HepG2 (cell line): Measurements from ENCODE around the gene ATP9B. TPM values are rescaled to one million over a fixed set of nuclear protein-coding genes. Genes with fewer than 3 reads are reported as not detected.

Source experiments
- ADNP ChIP-seq: sonication (generic); formaldehyde crosslinking; IDR thresholded peaks from 2 replicates; pipeline ENCODE4 v1.4.0; 2020; ENCODE audit warnings: missing genetic modification reagents
- EZH2 ChIP-seq: conservative IDR thresholded peaks from 2 replicates; pipeline ENCODE4 v1.6.1; 2012; ENCODE audit warnings: mild to moderate bottlenecking, low read depth, low read length, moderate library complexity
- HNRNPUL1 ChIP-seq: fragments of 200-400 bp; formaldehyde crosslinking; IDR thresholded peaks from 2 replicates; pipeline ENCODE4 v1.6.1; 2017; ENCODE audit warnings: low read depth, mild to moderate bottlenecking, low read length, moderate library complexity
- IRF2 ChIP-seq: IDR thresholded peaks from 2 replicates; pipeline ENCODE4 v1.6.1; 2018; ENCODE audit warnings: missing genetic modification reagents, missing compliant biosample characterization
- KMT2A ChIP-seq: sonication (generic); formaldehyde crosslinking; IDR thresholded peaks from 2 replicates; pipeline ENCODE4 v1.4.0; 2020; ENCODE audit warnings: missing genetic modification reagents
- LBX2 ChIP-seq: sonication (generic); formaldehyde crosslinking; IDR thresholded peaks from 2 replicates; pipeline ENCODE4 v1.5.0; 2020; ENCODE audit warnings: missing genetic modification reagents, mild to moderate bottlenecking, borderline replicate concordance
- MAFK ChIP-seq, 2 experiments: IDR thresholded peaks in 1 of 2; conservative IDR thresholded peaks in 1 of 2; 2 replicates each; pipeline ENCODE4 v1.6.1; 2011; ENCODE audit warnings: improper control_type of control experiment in 2 of 2, low read length in 2 of 2
- MLXIP ChIP-seq: sonication (generic); formaldehyde crosslinking; IDR thresholded peaks from 2 replicates; pipeline ENCODE4 v1.9.0; 2021; ENCODE audit warnings: missing genetic modification reagents, borderline replicate concordance
- NKX3-1 ChIP-seq: sonication (generic); formaldehyde crosslinking; IDR thresholded peaks from 2 replicates; pipeline ENCODE4 v1.5.0; 2020; ENCODE audit warnings: missing genetic modification reagents
- NR2F1 ChIP-seq, 2 experiments: fragments of 450-650 bp in 1 of 2; formaldehyde crosslinking in 1 of 2; IDR thresholded peaks; 2 replicates each; pipeline versions ENCODE4 v1.5.0 to v1.6.1; 2016 to 2020; ENCODE audit warnings: mild to moderate bottlenecking in 1 of 2, missing compliant biosample characterization in 1 of 2, missing genetic modification reagents in 1 of 2, moderate library complexity in 1 of 2
- RBFOX2 ChIP-seq: fragments of 200-400 bp; formaldehyde crosslinking; IDR thresholded peaks from 2 replicates; pipeline ENCODE4 v1.6.1; 2017; ENCODE audit warnings: low read depth, mild to moderate bottlenecking, low read length
- ZNF33B ChIP-seq: sonication (generic); formaldehyde crosslinking; IDR thresholded peaks from 2 replicates; pipeline ENCODE4 v1.5.1; 2020; ENCODE audit warnings: mild to moderate bottlenecking, missing genetic modification reagents
- ZNF569 ChIP-seq: sonication (generic); formaldehyde crosslinking; IDR thresholded peaks from 2 replicates; pipeline ENCODE4 v1.5.0; 2020; ENCODE audit warnings: mild to moderate bottlenecking, missing genetic modification reagents, moderate library complexity, borderline replicate concordance
- polyA plus RNA-seq, 8 experiments: library from polyadenylated mRNA; depleted of rRNA in 3 of 8; stranded (reverse) in 7 of 8; unstranded in 1 of 8; fragments of >200 nt; fragmentation: Illumina TruSeq in 4 of 8; extraction: Trizol in 4 of 8; gene quantifications; 2 replicates each; pipeline versions ENCODE4 v1.2.1 to v1.2.3, GENCODE V29; 2011 to 2016; ENCODE audit warnings: low read depth in 4 of 8, missing spikeins in 1 of 8, mixed read lengths in 1 of 8; ENCODE audit not compliant: insufficient read depth in 1 of 8
- total RNA-seq, 5 experiments: library from RNA; depleted of rRNA; stranded (reverse); fragments of >200 nt; fragmentation: Illumina TruSeq; extraction: Trizol; gene quantifications; 2 replicates each; pipeline ENCODE4 v1.2.3, GENCODE V29; 2016; ENCODE audit warnings: low read depth in 1 of 5
- TF ChIP-seq, protein P1 (sequence below): sonication (generic); formaldehyde crosslinking; IDR thresholded peaks from 2 replicates; pipeline ENCODE4 v1.9.0; 2022; ENCODE audit warnings: missing genetic modification reagents, mild to moderate bottlenecking, borderline replicate concordance
- TF ChIP-seq, protein P2 (sequence below): sonication (generic); formaldehyde crosslinking; IDR thresholded peaks from 2 replicates; pipeline ENCODE4 v1.4.0; 2020; ENCODE audit warnings: missing genetic modification reagents

The ATP9B gene
- total and polyA plus RNA-seq, 2 of the 13 experiments (the other 11 are each of a cell fraction or from before 2014, with no cell fraction given) = 10.8 to 11.3 TPM

DNA sequence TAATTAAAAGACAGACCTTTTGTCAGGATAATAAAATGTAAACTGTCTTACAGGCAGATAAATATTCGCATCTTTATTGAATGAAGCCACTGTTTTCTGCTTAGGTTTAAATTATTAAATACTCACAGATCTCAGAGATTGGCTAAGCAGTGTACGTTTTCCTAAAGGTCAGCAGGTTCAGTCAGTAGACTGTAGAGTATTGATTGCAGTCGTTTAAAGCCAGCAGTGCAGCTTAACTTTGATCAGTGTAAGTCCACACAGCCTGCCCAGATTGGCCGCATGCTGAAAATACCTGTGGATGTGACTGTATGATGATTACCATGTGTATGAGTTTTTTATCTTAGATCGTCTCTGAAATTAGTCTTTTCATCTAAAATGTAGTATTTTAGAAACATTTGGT is 42.3 kb downstream of the ATP9B start (continued):
- TF ChIP-seq NR2F1 (CRISPR knock-in tag; IDR thresholded peaks at IDR 0.05) (0 out of 4 replicates have a peak, but pooled peaks of 1 of the 2 experiments have one; percentile 40), RBFOX2 (no peak), NKX3-1 (no peak), IRF2 (CRISPR knock-in tag) (no peak), MLXIP (no peak), EZH2 (no peak), ADNP (no peak), HNRNPUL1 (no peak), ZNF33B (CRISPR knock-in tag) (no peak), ZNF569 (no peak), MAFK (conservative IDR thresholded peaks at IDR 0.05 in 1 of 2, IDR thresholded peaks at IDR 0.05 in 1 of 2; ENCODE audit: low read length in 2 of 2) (peak in 1 of 2 experiments; percentile 64; a peak in 2 of 4 replicates), LBX2 (no peak), KMT2A (CRISPR knock-in tag) (no peak)
- TF ChIP-seq, protein P1, sequence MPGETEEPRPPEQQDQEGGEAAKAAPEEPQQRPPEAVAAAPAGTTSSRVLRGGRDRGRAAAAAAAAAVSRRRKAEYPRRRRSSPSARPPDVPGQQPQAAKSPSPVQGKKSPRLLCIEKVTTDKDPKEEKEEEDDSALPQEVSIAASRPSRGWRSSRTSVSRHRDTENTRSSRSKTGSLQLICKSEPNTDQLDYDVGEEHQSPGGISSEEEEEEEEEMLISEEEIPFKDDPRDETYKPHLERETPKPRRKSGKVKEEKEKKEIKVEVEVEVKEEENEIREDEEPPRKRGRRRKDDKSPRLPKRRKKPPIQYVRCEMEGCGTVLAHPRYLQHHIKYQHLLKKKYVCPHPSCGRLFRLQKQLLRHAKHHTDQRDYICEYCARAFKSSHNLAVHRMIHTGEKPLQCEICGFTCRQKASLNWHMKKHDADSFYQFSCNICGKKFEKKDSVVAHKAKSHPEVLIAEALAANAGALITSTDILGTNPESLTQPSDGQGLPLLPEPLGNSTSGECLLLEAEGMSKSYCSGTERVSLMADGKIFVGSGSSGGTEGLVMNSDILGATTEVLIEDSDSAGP = no peak
- TF ChIP-seq, protein P2, sequence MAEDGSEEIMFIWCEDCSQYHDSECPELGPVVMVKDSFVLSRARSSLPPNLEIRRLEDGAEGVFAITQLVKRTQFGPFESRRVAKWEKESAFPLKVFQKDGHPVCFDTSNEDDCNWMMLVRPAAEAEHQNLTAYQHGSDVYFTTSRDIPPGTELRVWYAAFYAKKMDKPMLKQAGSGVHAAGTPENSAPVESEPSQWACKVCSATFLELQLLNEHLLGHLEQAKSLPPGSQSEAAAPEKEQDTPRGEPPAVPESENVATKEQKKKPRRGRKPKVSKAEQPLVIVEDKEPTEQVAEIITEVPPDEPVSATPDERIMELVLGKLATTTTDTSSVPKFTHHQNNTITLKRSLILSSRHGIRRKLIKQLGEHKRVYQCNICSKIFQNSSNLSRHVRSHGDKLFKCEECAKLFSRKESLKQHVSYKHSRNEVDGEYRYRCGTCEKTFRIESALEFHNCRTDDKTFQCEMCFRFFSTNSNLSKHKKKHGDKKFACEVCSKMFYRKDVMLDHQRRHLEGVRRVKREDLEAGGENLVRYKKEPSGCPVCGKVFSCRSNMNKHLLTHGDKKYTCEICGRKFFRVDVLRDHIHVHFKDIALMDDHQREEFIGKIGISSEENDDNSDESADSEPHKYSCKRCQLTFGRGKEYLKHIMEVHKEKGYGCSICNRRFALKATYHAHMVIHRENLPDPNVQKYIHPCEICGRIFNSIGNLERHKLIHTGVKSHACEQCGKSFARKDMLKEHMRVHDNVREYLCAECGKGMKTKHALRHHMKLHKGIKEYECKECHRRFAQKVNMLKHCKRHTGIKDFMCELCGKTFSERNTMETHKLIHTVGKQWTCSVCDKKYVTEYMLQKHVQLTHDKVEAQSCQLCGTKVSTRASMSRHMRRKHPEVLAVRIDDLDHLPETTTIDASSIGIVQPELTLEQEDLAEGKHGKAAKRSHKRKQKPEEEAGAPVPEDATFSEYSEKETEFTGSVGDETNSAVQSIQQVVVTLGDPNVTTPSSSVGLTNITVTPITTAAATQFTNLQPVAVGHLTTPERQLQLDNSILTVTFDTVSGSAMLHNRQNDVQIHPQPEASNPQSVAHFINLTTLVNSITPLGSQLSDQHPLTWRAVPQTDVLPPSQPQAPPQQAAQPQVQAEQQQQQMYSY (CRISPR knock-in tag) = no peak
